Stimulated activated CD8-positive, alpha-beta memory T cell treated with anti-CD3 and anti-CD28 coated beads, Interleukin-7, amount 100 ng/mL, for 24 hours (primary cell): ENCODE results near the gene EXO1.

Source experiments
- DNase-seq: peaks from one replicate; pipeline ENCODE4 v3.0.0-alpha.2; 2020; ENCODE audit warnings: low read depth

Gene EXO1

GRCh38 chr1:241891296-241891695 lies 43.3 kb downstream of the EXO1 start:
- no peak for DNase-seq

- DNase-seq: no peak
Measured at GRCh38 chr1:241894016-241894415, 46.0 kb downstream of the EXO1 start.

- DNase-seq: no peak
Measured at GRCh38 chr1:241895013-241895412, 47.0 kb downstream of the EXO1 start.

GRCh38 chr1:241896670-241896962 lies 48.6 kb downstream of the EXO1 start:
- DNase-seq: no peak

- DNase-seq: no peak
Measured at GRCh38 chr1:241899210-241899609, 51.2 kb downstream of the EXO1 start.

GRCh38 chr1:241900381-241900780 lies 52.4 kb downstream of the EXO1 start:
- DNase-seq: no peak

- DNase-seq: no peak
Measured at GRCh38 chr1:241902391-241903065, 54.5 kb downstream of the EXO1 start.

- DNase-seq: no peak
Measured at GRCh38 chr1:241916196-241916595, 68.2 kb downstream of the EXO1 start.

GRCh38 chr1:241917487-241917886 lies 69.5 kb downstream of the EXO1 start:
- no peak for DNase-seq

- no peak for DNase-seq
Measured at GRCh38 chr1:241918879-241919278, 70.9 kb downstream of the EXO1 start.

- DNase-seq: no peak
Measured at GRCh38 chr1:241924080-241924808, 76.2 kb downstream of the EXO1 start.

- DNase-seq: no peak
Measured at GRCh38 chr1:241926141-241926540, 78.1 kb downstream of the EXO1 start.

GRCh38 chr1:241927321-241927720 lies 79.3 kb downstream of the EXO1 start:
- no peak for DNase-seq

- DNase-seq: no peak
Measured at GRCh38 chr1:241932845-241933244, 84.8 kb downstream of the EXO1 start.

GRCh38 chr1:241934201-241934848 lies 86.3 kb downstream of the EXO1 start:
- no peak for DNase-seq

GRCh38 chr1:241934866-241935265 lies 86.9 kb downstream of the EXO1 start:
- DNase-seq: no peak
